BE2C (cell line): ENCODE results near the gene GPT2.

Experiments
- DNase-seq: peaks from one replicate; pipeline ENCODE4 v3.0.0-alpha.2; 2020
- H3K27me3 ChIP-seq: fragments of 250-450 bp; sonication (Bioruptor Pico); 2 replicates; pipeline ENCODE4 v1.5.1; 2020; ENCODE audit warnings: mild to moderate bottlenecking
- H3K36me3 ChIP-seq: fragments of 250-450 bp; sonication (Bioruptor Pico); 2 replicates; pipeline ENCODE4 v1.5.1; 2020; ENCODE audit warnings: mild to moderate bottlenecking
- H3K4me1 ChIP-seq: fragments of 250-450 bp; sonication (Bioruptor Pico); 2 replicates; pipeline ENCODE4 v1.5.1; 2020
- H3K4me3 ChIP-seq: 2 replicates; pipeline ENCODE4 v1.5.1; 2011; ENCODE audit warnings: low read depth, low read length
- H3K9me3 ChIP-seq: fragments of 250-450 bp; sonication (Bioruptor Pico); 2 replicates; pipeline ENCODE4 v1.5.1; 2020
- TF ChIP-seq, protein P1 (sequence below): IDR thresholded peaks from 2 replicates; pipeline ENCODE4 v1.5.1; 2012; ENCODE audit warnings: mild to moderate bottlenecking, low read depth, low read length

The GPT2 gene

DNA sequence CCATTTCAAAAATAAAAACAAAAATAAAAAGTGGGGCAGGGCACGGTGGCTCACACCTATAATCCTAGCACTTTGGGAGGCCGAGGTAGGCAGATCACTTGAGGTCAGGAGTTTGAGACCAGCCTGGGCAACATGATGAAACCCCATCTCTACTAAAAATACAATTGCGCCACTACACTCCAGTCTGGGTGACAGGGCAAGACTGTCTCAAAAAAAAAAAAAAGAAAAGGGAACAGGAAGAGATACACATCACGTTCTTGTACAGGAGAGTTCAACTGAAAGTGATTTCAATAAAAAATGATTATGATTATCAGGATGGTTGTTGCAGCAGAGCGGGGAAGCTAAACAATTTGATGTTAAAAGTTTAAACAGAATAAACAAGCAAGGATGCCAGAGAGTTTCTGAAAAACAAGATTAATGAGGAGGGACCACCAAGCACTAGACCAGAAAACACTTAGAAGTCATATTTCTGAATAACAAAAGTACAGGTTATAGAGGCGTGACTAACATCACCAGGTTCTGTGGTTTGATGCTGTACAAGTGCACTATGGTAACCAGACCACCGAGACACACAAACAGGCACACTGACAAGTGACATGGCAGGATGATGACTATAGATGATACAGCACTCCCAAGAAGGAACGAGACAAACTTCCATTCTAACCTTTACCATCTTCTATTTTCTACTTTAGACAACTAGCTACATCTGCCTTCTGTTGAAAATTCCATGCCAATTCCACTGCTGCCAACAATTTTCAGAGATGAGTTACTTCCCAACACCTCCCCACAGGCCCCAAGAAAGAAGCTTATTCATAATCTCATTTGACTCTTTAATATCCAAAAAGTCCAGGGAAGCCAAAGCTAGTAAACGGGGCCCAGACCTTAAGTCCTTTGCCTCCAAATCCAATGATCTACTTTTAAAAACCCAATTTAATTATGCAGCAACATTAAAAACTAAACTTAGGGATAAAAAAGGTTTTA, 77.5 kb downstream of the GPT2 start:
- Histone ChIP-seq H3K4me1 (no peaks in the 10 kb centered on the region), H3K27me3 (no peaks in the 10 kb centered on the region), H3K4me3 (no peak overlapping the region), H3K36me3 (peaks cover 96% of the 10 kb centered on the region), H3K9me3 (no peaks in the 10 kb centered on the region)
- no peak for DNase-seq
- TF ChIP-seq, protein P1, sequence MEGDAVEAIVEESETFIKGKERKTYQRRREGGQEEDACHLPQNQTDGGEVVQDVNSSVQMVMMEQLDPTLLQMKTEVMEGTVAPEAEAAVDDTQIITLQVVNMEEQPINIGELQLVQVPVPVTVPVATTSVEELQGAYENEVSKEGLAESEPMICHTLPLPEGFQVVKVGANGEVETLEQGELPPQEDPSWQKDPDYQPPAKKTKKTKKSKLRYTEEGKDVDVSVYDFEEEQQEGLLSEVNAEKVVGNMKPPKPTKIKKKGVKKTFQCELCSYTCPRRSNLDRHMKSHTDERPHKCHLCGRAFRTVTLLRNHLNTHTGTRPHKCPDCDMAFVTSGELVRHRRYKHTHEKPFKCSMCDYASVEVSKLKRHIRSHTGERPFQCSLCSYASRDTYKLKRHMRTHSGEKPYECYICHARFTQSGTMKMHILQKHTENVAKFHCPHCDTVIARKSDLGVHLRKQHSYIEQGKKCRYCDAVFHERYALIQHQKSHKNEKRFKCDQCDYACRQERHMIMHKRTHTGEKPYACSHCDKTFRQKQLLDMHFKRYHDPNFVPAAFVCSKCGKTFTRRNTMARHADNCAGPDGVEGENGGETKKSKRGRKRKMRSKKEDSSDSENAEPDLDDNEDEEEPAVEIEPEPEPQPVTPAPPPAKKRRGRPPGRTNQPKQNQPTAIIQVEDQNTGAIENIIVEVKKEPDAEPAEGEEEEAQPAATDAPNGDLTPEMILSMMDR, result no peak

DNA sequence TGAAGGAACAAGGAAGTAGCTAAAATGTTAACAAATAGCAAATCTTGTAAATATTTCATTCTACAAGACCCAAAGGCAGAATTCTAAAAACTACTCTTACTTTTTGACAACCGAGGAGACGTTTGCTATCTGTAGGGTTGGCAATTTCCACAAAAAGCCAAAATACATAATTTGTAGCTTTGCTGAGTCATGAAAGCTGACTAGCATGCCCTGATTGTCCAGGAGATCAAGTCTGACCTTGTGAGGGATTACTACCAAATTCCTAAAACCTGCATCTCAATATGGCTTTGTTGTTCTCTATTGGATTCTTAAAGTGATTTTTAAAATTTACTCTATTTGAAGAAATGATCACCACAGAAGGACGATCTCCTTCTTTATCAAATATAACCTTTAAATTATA, 78.5 kb downstream of the GPT2 start:
- H3K9me3 ChIP-seq, result no peaks in the 10 kb centered on the region
- DNase-seq, result no peak
- no peak overlapping the region for H3K4me3 ChIP-seq
- no peaks in the 10 kb centered on the region for H3K27me3 ChIP-seq
- TF ChIP-seq, protein P1, result no peak
- H3K36me3 ChIP-seq, result peaks cover 96% of the 10 kb centered on the region
- H3K4me1 ChIP-seq, result no peaks in the 10 kb centered on the region

DNA sequence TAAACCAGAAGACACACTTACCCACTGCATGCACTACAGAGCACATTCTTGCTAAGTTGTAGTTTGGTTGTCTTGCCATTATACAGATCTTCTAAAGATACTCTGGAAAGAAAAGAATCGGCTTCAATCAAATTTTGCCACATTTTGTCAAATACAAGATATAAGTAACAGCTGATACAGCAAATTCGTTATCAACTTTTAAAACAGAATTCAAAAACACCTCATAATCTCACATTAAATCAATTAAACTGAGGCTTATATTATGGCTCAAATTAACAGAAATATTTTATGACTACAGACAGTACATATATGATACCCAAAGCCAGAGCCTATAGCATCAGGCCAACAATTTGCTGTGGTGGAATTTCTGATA, 83.9 kb downstream of the GPT2 start:
- no peak overlapping the region for H3K4me3 ChIP-seq
- H3K4me1 ChIP-seq, result no peaks in the 10 kb centered on the region
- H3K27me3 ChIP-seq, result no peaks in the 10 kb centered on the region
- DNase-seq, result no peak
- TF ChIP-seq, protein P1, result no peak
- peaks cover 74% of the 10 kb centered on the region for H3K36me3 ChIP-seq
- H3K9me3 ChIP-seq, result no peaks in the 10 kb centered on the region

DNA sequence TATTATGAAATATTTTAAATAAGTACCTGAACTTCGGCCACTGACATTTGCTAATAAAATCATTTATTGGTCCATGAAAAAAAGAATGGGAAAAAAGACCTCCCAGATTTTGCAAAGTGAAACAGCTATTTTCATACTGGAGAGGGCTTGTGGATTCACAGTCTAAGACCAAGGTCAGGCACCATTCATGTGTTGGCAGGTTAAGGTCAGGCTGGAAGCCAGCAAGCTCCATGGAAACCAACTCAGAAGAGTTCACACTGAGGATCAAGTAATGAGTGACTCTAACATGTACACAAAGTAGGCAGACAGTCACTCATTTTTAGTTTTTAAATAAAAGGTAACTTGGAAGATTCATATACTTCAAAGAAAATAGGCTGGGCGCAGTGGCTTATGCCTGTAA, 85.9 kb downstream of the GPT2 start:
- H3K27me3 ChIP-seq, result no peaks in the 10 kb centered on the region
- H3K4me1 ChIP-seq, result peaks cover 4% of the 10 kb centered on the region
- DNase-seq, result no peak
- no peaks in the 10 kb centered on the region for H3K9me3 ChIP-seq
- TF ChIP-seq, protein P1, result no peak
- H3K4me3 ChIP-seq, result no peak overlapping the region
- H3K36me3 ChIP-seq, result peaks cover 54% of the 10 kb centered on the region

DNA sequence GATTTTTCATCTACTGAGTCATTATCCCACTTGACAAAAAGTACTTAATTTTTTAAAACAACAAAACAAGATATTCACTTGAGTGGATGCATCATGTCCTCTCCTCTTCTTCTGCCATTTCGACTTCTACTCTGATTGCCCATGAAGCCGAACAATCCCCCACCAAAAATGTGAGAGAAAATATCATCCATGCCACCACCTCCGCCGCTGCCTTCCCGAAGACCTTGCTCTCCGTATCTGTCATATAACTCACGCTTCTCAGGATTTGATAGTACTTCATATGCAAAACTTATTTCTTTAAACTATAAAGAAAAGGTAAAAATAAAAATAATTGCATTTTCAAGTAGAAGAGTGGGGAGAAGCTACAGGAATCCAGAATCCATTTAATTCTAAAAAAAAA, 87.1 kb downstream of the GPT2 start:
- no peaks in the 10 kb centered on the region for H3K9me3 ChIP-seq
- DNase-seq, result no peak
- no peaks in the 10 kb centered on the region for H3K27me3 ChIP-seq
- peaks cover 4% of the 10 kb centered on the region for H3K4me1 ChIP-seq
- TF ChIP-seq, protein P1, result no peak
- no peak overlapping the region for H3K4me3 ChIP-seq
- H3K36me3 ChIP-seq, result peaks cover 43% of the 10 kb centered on the region
